ENCODE measurements around the gene ULBP2.
A peak's percentile ranks its signal among the peaks of the same experiment; 100 is the strongest.
"Not testable (repeated sequence)": the region's sequence is repeated elsewhere in the genome, so short reads cannot be mapped to it uniquely, and the experiment has no call there.

Gene ULBP2

DNA sequence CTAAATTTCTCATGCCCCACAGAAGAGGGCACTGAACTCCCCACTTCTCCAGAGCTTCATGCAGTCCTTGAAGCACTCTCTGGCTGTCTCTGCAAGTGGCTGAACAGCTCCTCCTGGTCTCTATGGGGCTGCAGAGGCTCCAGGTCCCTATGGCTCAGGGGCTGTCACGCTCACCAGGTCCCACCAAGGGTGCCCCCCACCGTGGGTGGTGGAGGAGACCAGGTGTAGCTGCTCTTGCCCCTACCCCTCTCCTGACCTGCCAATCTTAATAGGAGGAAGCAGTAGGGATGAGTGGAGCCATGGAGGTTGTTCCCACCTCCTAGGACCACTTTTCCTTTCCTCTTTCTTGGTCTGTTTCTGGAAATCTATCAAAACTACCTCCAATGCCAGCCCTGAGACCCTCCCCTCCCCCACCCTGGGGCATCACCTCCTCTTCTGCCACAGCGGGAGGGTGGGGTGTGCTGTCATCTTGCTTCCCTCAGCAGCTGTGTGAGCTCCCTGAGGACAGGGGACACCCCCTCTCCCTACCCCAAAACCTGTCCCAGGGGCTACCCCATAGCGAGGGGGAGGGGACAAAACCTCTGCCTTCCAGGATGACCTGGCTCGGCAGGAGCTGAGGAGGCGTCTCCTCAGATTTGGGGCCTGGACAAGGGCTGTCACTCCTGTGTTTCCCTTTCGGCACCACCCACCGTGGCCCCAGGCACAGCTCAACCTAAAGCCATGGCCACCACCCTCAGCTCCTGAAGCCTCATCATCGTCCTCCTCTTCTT, 31.9 kb upstream of the ULBP2 start:
- no peak for DNase-seq (ENCODE audit: low read depth in 2 of 2)

DNA sequence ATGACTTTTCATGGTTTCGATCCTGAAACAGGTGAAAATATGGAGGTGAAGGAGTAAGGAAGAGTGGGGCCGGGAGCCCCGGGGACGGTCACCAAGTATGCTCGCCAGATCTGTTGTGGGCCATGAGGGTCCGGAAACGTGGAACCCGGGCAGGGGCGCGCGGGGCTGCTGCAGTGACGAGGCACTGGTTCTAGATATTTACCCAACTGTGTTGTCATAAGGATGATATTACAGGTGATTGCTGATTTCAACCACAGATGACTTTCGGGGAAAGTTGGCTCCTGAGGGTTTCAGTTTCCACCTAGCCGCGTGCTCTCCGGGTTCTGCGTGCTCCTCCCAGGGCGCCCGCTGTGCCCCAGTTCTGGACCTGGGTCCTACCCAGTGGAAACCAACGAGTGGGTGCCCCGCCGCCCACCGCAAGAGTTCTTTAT, 31.1 kb upstream of the ULBP2 start:
- no peak for DNase-seq (ENCODE audit: low read depth in 2 of 2)

DNA sequence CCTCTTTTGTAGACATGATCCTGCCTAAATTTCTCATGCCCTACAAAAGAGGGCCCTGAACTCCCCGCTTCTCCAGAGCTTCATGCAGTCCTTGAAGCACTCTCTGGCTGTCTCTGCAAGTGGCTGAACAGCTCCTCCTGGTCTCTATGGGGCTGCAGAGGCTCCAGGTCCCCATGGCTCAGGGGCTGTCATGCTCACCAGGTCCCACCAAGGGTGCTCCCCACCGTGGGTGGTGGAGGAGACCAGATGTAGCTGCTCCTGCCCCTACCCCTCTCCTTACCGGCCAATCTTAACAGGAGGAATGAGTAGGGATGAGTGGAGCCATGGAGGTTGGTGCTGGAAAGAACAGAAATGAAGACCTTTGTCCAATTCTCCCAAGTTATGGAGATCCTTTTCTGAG, 29.1 kb upstream of the ULBP2 start:
- DNase-seq (ENCODE audit: low read depth in 2 of 2): not testable (repeated sequence)

DNA sequence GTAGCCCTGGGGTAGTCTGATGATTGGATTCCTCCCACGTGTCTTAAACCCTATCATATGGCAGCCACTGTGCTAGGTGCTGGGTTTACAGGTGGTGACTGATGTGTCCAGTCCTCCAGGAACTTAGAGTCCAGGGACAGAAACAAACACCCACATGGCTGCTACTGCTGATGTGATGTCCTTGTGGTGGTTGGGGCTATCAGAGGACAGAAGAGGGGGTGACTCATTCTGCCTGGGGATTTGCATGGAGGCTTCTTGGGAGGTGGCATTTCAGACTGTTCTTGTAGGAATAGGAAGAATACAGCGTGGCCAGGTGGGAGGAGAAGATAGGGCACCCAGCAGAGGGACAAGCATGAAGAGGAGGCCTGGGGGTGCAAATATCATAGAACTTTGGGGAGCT, 28.7 kb upstream of the ULBP2 start:
- no peak for DNase-seq (ENCODE audit: low read depth in 2 of 2)

DNA sequence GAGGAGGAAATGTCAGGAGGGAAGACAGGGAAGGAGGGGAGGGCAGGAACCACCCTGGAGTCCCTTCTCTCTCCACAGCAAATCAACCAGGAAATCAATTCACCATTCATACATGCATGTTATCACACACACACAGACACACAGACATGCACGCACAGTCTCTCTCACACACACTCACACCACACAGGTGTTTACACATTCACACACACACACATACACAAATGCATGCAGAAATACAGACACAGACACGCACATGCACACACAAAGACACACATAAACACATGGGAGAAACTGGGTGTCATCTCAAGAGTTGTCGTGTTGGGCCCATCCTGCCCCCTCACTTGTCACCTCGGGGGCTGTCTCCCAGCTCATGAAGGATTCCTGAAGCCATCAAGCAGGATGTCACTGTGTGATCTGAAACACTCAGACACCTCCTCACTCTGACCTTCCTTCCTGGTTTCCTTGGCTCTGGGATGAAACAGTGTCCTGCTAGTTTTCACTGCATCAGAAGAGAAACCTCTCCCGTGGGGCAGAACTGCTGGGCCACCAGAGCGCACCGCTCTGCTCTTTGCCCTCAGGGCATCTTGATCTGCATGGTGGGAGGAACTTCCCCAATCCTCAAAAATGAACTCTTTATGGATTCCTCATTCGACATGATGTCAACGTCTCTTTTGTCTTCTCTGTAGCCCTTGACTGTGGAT, 28.1 kb upstream of the ULBP2 start:
- no peak for DNase-seq (ENCODE audit: low read depth in 2 of 2)

DNA sequence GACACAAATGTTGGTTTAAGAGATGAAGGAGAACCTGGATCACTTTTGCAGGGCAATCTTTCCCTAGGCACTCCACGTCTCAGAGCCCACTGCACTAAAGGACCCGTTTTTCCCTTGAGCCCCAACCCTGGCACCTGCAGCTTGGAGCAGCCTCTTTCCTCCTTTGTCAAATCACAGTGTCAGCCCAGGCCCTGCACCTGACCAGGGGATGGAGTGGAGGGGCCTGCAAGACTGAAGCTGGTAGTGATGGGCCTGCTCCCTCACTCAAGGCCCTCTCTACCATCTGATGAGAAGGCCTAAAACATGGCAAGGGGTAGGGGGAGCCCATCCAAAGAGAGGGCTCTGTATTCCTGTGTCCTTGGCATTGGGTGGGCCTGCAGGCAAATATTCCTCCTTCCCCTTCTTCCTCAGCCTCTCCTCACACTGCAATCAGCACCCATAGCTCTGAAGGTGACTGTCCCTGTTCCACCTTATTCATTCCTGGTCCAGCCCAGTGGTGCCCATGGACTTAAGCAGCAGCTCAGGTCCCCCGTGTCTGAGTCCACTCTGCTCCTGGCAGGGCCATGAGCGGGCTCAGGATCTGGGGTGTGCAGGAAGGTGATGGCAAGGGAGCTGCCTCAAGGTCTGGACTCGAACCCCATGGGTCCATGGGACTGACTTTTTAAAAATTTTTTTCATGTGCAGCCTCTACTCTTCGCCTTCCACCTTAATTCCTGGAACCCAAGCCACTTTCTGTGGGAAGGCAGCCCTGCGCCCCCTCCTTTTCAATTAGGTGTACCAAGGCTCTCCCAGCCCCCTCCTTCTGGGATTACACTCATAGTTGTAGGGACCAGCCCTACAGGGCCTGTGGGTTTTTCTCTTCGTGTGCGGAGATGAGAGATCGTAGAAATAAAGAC, 25.6 kb upstream of the ULBP2 start:
- DNase-seq (ENCODE audit: low read depth in 2 of 2): no peak

DNA sequence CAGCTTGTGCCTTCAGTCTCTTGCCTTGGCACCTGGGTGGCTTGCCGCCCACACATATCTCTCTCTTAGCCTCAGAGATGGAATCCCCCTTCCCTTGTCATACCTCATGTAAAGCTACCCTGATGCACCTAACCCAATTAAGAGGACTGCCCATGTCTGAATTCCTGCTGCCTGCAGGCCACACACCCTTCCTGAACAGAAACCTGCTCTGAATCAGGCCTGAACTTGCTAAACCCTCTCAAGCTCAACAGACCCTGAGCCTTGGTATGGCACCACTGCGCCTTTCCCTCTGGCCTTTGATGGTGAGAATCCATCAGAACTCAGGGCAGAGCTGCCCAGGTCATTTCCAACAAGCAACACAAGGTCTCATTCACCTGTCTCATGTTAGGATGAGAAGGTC, 24.1 kb upstream of the ULBP2 start:
- DNase-seq (ENCODE audit: low read depth in 2 of 2): no peak

DNA sequence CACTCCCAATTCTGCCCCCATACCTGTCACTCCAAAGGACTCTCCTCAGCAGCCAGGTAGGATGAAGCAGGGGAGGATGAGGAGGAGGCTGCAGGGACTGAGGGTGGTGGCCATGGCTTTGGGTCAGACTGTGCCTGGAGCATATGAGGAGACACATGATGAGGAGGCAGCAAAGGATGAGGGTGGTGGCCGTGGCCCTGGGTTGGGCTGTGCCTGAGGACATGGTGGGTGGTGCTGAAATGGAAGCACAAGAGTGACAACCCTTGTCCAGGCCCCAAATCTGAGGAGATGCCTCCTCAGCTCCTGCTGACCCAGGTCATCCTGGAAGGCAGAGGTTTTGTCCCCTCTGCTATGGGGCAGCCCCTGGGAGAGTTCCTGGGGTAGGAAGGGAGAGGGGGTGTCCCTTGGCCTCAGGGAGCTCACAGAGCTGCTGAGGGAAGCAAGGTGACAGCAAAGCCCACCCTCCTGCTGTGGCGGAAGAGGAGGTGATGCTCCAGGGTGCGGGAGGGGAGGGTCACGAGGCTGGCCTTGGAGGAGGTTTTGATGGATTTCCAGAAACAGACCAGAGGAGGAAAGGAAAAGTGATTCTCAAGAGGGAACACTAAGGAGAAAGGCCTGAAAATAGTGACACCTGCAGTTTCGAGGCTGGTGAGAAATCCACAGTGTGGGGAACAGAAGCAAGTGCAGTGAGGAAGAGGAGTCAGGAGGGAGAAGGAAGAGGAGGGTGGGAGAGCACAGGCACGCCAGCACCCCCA, 23.5 kb upstream of the ULBP2 start:
- no peak for DNase-seq (ENCODE audit: low read depth in 2 of 2)

DNA sequence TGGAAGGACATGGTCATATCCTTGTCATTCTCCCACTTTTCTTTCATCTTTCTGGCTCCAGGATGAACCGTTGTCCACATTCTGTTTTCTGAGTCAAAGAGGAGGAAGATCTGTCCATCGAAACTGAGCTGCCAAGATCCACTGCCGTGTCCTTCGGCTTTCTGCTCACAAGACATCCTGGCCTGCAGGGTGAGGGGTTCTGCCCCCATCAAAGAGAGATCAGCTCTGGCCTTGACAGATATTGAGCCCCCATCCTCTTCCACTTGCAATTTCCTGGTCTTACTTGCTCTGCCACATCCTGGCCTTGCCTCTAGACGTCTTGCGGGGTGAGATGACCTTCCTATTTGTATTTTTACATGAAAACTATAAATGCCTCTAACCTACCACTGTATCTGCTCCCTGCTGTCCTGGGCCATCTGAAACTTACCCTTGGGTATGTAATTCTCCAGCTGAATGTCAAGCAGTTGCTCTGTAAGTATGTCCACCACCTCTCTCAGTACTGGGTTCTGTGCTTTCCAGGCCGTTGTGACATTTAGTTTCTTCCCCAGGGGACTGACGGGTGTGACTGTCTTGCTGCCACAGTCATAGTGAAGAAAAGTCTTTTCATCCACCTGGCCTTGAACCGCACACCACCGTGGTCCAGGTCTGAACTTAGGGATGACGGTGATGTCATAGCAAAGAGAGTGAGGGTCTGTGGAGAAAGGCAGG, 22.5 kb upstream of the ULBP2 start:
- DNase-seq (ENCODE audit: low read depth in 2 of 2): not testable (repeated sequence)

DNA sequence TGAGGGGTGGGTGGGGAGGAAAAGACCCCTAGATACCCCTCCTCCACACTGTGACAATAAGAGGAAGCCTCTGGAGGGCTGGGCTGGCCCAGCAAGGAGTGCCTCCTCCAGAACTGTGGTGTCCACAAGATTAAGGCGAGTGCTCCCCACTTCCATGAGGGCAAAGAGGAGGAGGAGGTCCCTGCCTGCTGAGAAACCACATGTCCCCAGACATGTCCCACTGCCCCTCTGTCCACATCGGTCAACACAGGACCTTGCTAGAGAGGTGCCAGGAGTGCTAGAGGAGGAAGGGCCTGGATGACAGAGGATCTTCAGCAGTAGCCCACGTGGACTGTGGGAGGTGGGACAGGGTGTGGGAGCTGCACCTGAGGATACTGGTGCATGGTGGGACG, 22.0 kb upstream of the ULBP2 start:
- DNase-seq (ENCODE audit: low read depth in 2 of 2): no peak

DNA sequence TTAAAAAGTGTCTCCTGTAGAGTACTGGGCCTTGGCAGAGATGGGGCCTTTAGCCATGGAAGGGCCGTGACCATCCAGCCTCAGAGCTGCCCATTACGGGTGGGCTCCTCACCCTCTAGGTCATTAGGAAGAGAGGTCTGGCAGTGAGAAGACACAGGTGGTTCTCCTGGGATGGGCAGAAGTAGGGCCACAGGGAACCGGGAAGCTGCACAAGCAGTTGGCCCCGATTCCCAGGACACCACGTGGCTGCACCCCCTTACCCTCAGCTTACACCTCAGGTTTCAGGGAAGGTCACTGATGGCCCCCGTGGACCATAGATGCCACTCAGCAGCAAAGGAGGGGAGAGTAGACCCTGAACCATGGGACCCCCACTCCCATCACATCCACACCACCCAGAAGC, 20.5 kb upstream of the ULBP2 start:
- DNase-seq (ENCODE audit: low read depth in 2 of 2): no peak

DNA sequence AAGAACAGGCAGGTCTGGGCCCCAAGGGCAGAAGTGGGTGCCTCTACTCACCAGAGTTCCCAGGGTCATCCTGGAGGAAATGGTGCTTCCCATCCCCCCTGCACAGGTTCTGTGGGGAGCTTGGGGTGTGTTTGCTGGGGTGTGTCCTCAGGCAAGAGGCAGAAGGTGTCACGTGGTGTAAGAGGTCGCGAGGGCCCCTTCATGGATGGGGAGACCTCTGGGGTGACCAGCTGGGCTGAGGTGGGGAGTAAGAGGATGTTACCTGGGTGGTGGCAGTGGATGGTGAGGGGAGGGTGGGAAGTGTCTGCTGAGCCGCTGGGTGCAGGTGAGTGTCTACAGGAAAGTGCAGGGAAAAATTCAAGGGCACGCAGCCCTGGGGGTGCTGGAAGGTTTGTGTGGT, 19.7 kb upstream of the ULBP2 start:
- DNase-seq (ENCODE audit: low read depth in 2 of 2): not testable (repeated sequence)

DNA sequence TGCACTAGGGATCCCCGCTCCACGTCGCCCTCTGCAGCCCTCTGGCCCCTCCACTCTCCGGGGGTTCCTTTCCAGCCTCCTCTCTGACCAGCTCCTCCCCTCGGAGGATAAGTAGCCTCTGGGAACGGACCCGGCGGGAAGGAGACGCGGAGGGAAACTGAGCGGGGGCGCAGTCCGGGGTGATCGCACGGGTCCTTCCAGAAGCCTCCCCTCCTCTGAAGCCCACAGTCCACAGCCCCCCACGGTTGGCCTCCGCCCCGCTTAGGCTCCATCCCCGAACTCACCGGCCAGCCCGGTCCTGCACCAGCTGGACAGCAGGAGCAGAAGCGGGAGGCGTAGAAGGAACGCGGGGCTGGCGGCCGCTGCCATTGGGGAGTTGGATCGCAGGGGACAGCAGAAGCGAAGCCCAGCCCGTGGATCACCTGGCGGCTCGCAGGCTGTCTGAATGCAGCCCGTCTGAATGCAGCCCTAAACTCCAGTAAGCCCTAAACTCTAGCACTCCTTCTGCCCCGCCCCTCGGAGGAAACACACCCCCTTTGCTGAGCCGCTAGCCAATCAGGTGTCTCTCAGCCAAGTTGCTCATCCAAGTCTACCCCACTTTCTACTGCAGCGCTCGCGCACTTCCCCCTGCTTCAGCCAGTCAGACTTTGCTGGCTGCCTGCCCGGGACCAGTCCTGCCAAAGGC, 19.0 kb upstream of the ULBP2 start, which contains the start of gene RAET1G:
Gene RAET1G, minus strand, starts transcription at position 480 of the 685 bp plus-strand sequence. Its CDS starts 111 bp downstream, at position 369.
- peak; percentile 87 to 89 for DNase-seq (ENCODE audit: low read depth in 2 of 2)

DNA sequence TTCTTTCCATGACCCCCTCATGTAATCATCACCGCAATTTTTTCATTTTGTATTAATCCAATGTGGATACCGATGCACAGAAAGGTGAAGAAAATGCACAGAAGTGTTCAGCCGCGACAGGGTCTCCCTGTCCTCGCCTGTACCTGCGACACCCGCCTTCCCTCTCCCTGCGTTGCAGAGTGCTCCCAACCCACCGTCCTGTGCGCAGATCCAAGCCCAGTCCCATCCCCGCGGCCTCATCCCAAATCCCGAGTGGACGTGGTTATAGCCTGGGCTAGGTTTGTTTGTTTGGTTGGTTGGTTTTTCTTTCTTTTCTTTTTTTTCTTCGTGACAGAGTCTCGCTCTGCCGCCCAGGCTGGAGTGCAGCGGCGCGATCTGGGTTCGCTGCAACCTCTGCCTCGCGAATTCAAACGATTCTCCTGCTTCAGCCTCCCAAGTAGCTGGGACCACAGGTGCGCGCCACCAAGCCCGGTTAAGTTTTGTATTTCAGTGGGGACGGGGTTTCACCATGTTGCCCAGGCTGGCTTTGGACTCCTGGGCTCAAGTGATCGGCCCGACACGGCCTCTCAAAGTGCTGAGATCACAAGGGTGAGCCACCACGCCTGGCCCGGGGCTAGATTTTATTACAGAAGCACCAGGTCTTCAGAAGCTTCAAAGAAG, 18.4 kb upstream of the ULBP2 start:
- no peak for DNase-seq (ENCODE audit: low read depth in 2 of 2)

DNA sequence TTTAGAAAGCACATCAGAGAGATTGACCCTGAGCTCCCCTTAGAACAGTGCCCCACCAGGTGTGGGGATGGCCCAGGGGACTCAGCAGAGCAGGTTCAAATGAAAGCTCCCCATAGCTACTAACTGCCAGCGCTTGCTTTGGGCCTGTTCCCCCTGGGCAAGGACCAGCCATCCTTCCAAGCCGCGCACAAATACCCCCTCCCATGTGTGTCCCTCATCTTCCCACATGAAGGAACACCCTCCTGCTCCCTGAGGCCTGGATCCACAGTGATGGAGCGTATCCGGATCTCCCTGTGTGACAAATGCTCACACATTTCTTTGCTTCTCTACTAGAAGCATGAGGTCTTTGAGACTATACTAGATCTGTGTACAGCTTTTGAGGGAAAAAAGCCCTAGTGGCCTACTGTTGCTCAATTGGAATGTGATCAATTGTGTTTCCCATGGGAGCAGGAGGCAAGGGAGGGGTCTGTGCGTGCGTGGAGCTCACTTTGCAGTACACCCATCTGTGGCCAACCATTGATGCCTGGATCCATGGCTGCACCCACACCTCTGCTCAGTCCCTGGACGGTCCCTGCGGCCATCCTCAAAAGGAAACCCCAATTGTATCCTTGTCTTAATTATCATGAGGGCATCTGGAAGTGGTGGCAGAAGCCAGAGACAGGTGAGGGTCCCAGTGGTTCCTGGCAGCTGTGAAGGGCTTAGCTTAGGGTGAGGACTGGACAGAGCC, 17.4 kb upstream of the ULBP2 start:
- no peak for DNase-seq (ENCODE audit: low read depth in 2 of 2)

DNA sequence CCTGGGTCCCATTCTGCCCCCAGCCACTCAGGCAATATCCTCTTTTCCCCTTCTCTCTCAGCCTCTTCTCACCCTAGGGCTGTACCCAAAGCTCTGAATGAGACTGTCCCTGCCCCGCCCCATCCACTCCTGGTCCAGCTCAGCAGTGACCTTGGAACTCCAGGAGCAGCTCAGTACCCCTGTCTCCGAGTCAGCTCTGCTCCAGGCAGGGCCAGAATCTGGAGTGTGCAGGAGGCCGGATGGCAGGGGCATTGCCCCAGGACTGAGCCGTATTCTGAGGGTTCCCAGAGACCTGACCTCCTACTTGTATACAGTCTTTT, 16.9 kb upstream of the ULBP2 start:
- DNase-seq (ENCODE audit: low read depth in 2 of 2): no peak

DNA sequence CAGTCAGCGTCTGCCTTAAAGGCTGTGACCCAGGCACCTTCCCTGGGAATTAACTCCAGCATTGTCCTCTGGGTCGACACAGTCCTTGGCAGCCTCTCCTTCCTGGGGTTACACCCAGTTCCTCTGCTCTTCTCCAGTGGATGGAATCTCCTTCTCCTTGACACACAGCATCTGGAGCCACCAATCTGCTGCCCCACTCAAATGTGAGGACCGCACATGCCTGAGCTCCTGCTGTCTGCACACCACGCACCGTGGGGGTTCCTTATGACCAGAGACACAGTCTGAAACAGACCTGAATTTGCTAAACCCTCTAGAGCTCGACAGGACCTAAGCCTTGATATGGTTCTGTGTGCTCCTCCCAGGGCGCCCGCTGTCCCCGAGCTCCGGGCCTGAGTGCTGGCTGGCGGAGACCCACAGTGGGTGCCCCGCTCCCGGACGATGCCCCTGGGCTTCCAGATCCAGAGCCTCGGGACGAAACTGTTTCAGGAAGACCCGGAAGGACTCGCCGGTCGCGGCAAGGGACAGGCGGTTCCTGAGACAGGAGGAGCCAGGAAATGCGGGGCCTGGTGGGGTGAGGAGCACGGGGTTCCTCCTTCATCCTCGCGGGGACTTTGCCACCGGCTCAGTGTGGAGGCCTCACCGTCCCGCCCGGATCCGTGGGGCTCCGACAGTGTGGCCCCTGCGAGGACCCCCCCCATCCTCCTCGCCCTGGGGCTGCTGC, 16.4 kb upstream of the ULBP2 start:
- DNase-seq (ENCODE audit: low read depth in 2 of 2): no peak

DNA sequence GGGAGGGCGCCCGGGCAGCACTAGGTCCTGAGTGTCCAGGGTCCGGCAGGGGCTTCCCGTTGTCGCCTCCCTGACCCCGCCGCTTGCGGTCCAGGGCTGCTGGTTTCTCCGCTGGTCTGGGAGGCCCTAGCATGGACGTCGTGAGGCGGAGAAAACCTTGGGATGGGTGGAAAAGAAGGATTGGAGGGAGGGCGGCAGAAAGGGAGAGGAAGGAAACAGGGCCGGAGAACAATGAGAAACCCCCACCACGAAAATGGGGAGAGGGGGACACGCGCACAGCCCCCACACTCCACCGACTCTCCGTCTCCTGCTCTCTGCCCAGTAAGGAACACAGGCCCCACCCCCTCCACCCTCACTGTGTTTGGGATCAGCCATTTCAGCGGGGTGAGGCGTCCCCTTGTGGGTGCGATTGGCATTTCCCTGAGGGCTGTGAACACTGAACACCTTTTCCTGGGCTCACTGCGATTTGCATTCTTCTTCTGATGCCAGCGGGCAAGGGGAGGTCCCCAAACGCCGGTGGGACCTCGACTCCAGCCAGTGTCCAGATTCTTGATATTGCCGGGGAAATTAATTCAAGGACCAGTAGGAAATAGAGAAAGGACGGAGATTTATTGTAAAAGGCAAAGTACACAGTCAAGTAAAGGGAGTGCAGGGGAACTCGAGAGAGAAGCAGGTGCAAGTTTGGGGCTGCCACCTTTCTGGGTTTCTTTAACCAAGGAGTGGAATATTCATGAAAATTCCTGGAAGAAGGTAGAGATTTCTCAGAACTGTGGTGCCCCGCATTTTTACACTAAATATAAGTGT, 15.6 kb upstream of the ULBP2 start:
- peak; percentile 40 to 42 for DNase-seq (ENCODE audit: low read depth in 2 of 2)

Data from fibroblast of skin of left biceps (primary cell).